ENCODE measurements around the gene NRG2. TPM values are rescaled to one million over a fixed set of nuclear protein-coding genes. Genes with fewer than 3 reads are reported as not detected.
A peak's percentile ranks its signal among the peaks of the same experiment; 100 is the strongest.

Gene NRG2
- polyA plus RNA-seq, 2 of the 4 experiments (the other 2 are of a cell fraction), result 1.0 to 1.1 TPM

DNA sequence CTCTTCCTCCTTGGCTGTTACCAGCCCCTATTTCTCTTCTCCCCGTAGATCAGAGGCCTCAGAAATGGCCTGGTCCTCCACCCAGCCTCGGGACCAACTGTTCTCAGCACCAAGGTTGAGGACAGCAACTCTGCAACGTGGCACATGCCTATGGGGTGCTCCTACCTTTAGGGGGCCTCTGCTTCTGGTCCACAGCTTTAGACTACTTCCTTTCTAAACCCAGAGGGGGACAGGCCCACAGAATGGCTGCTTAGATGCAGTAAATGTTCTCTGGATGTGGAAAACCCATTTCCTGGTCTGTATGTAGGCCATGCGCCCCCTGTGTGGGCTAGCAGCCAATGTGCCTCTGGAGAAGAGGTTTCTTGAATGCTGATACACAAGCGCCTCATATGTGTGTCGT is 68.4 kb downstream of the NRG2 start:
- H3K4me3 ChIP-seq, result no peak overlapping the region
- TF ChIP-seq EHF (CRISPR knock-in tag; IDR thresholded peaks at IDR 0.05) (no peak), EHMT2 (IDR thresholded peaks at IDR 0.05; ENCODE audit: low read depth) (0 out of 2 replicates have a peak, but pooled peaks have one; percentile 42), HOXA7 (CRISPR knock-in tag; IDR thresholded peaks at IDR 0.05) (no peak), KDM1A (IDR thresholded peaks at IDR 0.05; ENCODE audit: low read depth) (no peak), FOSL2 (IDR thresholded peaks at IDR 0.05) (no peak), FOSL2 (CRISPR knock-in tag; IDR thresholded peaks at IDR 0.05) (no peak), MYC (IDR thresholded peaks at IDR 0.05; ENCODE audit: borderline replicate concordance, low read length) (no peak), NPAS2 (CRISPR knock-in tag; IDR thresholded peaks at IDR 0.05; ENCODE audit: borderline replicate concordance) (no peak), RAD21 (conservative IDR thresholded peaks at IDR 0.05 in 1 of 2, IDR thresholded peaks at IDR 0.05 in 1 of 2) (no peak), ZSCAN20 (CRISPR knock-in tag; IDR thresholded peaks at IDR 0.05) (no peak), SREBF2 (IDR thresholded peaks at IDR 0.05) (no peak)
- TF ChIP-seq, protein P1, sequence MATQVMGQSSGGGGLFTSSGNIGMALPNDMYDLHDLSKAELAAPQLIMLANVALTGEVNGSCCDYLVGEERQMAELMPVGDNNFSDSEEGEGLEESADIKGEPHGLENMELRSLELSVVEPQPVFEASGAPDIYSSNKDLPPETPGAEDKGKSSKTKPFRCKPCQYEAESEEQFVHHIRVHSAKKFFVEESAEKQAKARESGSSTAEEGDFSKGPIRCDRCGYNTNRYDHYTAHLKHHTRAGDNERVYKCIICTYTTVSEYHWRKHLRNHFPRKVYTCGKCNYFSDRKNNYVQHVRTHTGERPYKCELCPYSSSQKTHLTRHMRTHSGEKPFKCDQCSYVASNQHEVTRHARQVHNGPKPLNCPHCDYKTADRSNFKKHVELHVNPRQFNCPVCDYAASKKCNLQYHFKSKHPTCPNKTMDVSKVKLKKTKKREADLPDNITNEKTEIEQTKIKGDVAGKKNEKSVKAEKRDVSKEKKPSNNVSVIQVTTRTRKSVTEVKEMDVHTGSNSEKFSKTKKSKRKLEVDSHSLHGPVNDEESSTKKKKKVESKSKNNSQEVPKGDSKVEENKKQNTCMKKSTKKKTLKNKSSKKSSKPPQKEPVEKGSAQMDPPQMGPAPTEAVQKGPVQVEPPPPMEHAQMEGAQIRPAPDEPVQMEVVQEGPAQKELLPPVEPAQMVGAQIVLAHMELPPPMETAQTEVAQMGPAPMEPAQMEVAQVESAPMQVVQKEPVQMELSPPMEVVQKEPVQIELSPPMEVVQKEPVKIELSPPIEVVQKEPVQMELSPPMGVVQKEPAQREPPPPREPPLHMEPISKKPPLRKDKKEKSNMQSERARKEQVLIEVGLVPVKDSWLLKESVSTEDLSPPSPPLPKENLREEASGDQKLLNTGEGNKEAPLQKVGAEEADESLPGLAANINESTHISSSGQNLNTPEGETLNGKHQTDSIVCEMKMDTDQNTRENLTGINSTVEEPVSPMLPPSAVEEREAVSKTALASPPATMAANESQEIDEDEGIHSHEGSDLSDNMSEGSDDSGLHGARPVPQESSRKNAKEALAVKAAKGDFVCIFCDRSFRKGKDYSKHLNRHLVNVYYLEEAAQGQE (IDR thresholded peaks at IDR 0.05), result peak; percentile 75
- TF ChIP-seq, protein P2, sequence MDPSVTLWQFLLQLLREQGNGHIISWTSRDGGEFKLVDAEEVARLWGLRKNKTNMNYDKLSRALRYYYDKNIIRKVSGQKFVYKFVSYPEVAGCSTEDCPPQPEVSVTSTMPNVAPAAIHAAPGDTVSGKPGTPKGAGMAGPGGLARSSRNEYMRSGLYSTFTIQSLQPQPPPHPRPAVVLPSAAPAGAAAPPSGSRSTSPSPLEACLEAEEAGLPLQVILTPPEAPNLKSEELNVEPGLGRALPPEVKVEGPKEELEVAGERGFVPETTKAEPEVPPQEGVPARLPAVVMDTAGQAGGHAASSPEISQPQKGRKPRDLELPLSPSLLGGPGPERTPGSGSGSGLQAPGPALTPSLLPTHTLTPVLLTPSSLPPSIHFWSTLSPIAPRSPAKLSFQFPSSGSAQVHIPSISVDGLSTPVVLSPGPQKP (IDR thresholded peaks at IDR 0.05; ENCODE audit: low read depth, low read length), result no peak
- TF ChIP-seq, protein P3, sequence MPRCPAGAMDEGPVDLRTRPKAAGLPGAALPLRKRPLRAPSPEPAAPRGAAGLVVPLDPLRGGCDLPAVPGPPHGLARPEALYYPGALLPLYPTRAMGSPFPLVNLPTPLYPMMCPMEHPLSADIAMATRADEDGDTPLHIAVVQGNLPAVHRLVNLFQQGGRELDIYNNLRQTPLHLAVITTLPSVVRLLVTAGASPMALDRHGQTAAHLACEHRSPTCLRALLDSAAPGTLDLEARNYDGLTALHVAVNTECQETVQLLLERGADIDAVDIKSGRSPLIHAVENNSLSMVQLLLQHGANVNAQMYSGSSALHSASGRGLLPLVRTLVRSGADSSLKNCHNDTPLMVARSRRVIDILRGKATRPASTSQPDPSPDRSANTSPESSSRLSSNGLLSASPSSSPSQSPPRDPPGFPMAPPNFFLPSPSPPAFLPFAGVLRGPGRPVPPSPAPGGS (IDR thresholded peaks at IDR 0.05), result no peak
- POLR2A ChIA-PET, result no interaction called here
- H3K27ac ChIP-seq, result no peak overlapping the region
- FAIRE-seq (no peak), ATAC-seq (no peak; a peak in 1 of 6 replicates), DNase-seq (ENCODE audit: low read depth in 1 of 2, low spot score in 1 of 2) (no peak)
- CTCF ChIA-PET, result interaction anchor here (1.0 to 11.2 kb wide), 4 partner anchors 17 to 199 kb away, joined by 3 to 361 read pairs (median 4); no protein-coding TSS in a partner anchor
- WGBS (ENCODE audit: missing lambda C conversion rate), result 53% methylated on average over 6 of the region's 6 CpGs
- H3K4me2 ChIP-seq, result no peak overlapping the region
- no peaks in the 10 kb centered on the region for H3K4me1 ChIP-seq
- no peaks in the 10 kb centered on the region for H3K9me3 ChIP-seq

DNA sequence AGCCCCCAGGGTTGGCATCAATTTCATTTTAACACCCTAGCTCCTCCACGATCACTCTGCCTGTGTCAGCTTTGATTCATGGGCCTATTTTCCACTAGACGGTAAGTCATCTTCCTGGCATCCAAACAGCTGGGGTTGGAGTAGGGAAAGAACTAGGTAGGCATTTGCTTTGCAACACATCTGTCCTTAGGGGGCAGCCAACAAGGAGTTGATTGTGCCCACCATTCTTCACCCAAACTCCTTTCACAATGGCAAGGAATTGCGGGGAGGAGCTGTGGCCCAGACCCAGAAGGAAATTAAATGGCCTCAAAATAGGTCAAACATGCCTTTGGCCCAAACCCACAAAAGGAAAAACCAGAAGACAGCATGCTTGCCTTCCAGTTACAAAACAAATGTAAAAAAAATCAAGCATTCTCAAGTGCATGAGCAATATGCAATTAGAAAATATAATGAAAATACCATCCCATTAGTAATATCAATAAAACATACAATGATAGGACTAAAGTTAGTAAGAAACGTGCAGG is 71.8 kb downstream of the NRG2 start:
- 62% methylated on average over 4 of the region's 4 CpGs for WGBS (ENCODE audit: missing lambda C conversion rate)
- ChIA-PET POLR2A (no interaction called here), CTCF (interaction anchor here (1.0 to 11.2 kb wide), 10 partner anchors 10 to 183 kb away, joined by 4 to 361 read pairs (median 22); partner anchors contain the start of gene PSD2)
- no peaks in the 10 kb centered on the region for H3K9me3 ChIP-seq
- TF ChIP-seq, protein P3 (IDR thresholded peaks at IDR 0.05), result no peak
- TF ChIP-seq EHMT2 (IDR thresholded peaks at IDR 0.05; ENCODE audit: low read depth) (no peak), ZC3H11A (IDR thresholded peaks at IDR 0.05) (no peak), NFE2L2 (conservative IDR thresholded peaks at IDR 0.05; ENCODE audit: low read length) (no peak), SMC3 (IDR thresholded peaks at IDR 0.05) (no peak), CEBPB (IDR thresholded peaks at IDR 0.05) (no peak)
- TF ChIP-seq, protein P2 (IDR thresholded peaks at IDR 0.05; ENCODE audit: low read depth, low read length), result no peak
- TF ChIP-seq, protein P1 (IDR thresholded peaks at IDR 0.05), result no peak
- TF ChIP-seq, protein P4, sequence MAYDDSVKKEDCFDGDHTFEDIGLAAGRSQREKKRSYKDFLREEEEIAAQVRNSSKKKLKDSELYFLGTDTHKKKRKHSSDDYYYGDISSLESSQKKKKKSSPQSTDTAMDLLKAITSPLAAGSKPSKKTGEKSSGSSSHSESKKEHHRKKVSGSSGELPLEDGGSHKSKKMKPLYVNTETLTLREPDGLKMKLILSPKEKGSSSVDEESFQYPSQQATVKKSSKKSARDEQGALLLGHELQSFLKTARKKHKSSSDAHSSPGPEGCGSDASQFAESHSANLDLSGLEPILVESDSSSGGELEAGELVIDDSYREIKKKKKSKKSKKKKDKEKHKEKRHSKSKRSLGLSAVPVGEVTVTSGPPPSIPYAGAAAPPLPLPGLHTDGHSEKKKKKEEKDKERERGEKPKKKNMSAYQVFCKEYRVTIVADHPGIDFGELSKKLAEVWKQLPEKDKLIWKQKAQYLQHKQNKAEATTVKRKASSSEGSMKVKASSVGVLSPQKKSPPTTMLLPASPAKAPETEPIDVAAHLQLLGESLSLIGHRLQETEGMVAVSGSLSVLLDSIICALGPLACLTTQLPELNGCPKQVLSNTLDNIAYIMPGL (CRISPR knock-in tag; IDR thresholded peaks at IDR 0.05; ENCODE audit: borderline replicate concordance), result no peak
- no peak overlapping the region for H3K4me3 ChIP-seq
- DNase-seq (ENCODE audit: low read depth in 1 of 2, low spot score in 1 of 2), result no peak
- no peak overlapping the region for H3K4me2 ChIP-seq
- no peak overlapping the region for H3K27ac ChIP-seq
- no peak for FAIRE-seq
- no peaks in the 10 kb centered on the region for H3K4me1 ChIP-seq
- no peak for ATAC-seq

Measured in A549 (cell line).